ENCODE results near the gene NCBP3.
A peak's percentile ranks its signal among the peaks of the same experiment; 100 is the strongest.
"Not testable (repeated sequence)": the region's sequence is repeated elsewhere in the genome, so short reads cannot be mapped to it uniquely, and the experiment has no call there.

Gene NCBP3

DNA sequence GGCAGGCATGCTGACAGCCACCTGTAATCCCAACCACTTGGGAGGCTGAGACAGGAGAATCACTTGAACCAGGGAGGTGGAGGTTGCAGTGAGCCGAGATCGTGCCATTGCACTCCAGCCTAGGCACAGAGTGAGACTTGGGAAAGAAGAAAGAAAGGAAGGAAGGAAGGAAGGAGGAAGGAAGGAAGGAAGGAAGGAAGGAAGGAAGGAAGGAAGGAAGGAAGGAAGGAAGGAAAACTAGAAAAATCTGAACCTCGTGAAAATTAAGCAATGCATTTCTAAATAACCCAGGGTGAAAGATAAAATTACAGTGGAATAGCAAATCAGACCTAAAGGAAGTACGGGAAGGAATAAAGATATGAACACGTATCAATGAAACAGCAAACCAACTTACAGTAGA lies 60.7 kb downstream of the NCBP3 start:
- DNase-seq (ENCODE audit: low spot score): not testable (repeated sequence)

DNA sequence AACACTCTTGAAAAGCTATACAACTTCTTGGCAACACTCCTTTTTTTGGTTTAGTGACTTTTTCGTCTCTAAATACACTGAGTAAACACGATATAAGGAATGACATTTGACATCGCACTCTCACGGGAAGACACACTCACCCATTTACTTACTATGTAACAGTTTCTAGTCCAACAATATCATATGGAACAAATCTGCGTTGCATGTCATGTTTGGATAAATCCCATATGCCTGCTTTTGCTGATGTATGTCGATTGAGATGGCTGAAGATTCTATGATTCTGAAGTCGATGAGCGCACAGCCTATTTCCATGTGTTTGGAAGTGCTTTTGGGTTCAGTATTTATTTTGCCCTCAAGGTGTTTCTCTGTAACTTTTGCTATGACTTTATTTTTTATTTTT lies 63.3 kb downstream of the NCBP3 start:
- DNase-seq (ENCODE audit: low spot score): no peak

DNA sequence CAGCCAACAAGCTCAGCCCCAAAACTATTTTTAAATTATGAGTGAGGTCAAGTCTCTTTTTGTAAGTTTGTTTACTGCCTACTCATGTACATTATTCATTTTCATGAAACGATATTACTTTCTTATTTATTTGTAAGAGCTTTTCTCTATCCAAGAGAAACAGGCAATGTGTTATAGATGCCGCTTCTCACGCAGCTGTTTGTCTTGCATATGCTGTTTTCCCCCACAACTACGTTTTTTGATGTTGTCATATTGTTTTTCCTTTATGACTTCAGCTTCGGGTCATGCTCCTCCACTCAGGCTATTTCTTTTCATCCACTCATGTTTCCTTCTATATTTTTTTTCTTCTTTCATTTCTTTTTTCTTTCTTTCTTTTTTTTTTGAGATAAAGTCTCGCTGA lies 65.1 kb downstream of the NCBP3 start:
- no peak for DNase-seq (ENCODE audit: low spot score)

DNA sequence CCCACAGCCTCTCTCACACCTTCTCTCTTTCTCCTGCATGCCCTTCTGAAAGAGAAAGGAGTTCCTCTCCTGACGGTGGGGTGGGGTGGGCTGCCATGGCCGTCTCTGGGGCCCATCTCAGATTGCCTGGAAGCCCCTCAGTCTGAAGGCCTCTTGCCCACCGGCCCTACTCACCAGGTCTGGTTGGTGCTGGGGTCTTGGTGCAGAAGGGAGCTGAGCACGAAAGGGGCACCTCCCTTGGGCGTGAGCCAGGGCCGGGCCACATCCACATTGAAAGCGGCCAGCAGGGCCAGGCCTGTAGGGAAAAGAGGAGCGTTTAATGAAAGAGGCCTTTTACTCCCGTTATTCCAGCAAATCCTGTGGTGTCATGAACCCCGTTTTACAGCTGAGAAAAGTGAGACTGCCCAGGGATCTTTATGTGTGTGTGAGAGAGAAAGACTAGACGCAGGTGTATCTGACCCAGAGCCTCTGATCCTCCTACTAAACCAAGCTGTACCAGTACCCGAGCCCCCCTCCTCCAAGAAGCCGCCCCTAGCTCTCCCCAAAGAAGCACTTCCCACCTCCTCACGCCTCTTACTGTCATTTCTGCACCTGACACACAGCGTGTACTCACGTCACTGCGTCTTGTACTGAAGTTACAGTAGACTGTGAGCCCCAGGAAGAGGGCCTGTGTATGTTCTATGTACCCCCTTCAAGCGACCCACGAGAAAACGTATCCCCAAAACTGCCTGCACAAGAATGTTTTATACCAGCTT lies 68.5 kb downstream of the NCBP3 start:
- no peak for DNase-seq (ENCODE audit: low spot score)

DNA sequence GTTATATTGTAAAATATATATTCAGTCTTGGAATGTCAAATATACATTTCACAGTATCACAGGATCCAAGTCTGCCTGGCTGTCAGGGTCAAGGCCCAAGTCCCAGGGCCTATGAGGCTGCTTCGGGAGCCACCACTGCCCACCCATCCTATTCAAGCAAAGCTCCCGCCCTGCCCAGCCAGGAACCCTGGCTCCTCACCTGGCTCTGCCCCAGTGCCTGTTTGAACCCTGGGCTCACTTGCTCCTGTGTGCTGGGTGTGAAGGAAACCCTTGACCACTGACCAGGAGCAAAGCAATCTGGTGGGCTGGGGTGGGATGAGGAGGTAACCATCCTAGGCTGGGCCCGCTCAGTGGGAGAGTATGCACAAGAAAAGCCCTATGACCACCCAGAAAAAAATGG lies 72.1 kb downstream of the NCBP3 start:
- DNase-seq (ENCODE audit: low spot score): no peak

DNA sequence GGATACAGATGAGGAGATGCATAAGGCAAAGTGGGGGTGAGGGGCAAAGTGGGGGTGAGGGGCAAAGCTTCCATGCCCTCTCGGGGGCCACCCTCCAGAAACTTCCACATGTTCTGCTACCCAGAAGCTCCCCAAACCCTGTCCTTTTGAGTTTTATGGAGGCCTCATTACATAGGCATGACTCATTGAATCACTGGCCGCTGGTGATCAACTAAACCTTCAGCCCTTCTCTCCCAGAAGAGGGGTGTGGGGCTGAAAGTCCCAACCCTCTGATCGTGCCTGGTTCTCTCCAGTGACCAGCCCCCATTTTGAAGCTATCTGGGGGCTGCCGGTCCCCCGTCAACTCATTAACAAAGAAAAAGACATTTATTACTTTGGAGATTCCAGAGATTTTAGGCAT lies 72.5 kb downstream of the NCBP3 start:
- DNase-seq (ENCODE audit: low spot score): peak; percentile 71

DNA sequence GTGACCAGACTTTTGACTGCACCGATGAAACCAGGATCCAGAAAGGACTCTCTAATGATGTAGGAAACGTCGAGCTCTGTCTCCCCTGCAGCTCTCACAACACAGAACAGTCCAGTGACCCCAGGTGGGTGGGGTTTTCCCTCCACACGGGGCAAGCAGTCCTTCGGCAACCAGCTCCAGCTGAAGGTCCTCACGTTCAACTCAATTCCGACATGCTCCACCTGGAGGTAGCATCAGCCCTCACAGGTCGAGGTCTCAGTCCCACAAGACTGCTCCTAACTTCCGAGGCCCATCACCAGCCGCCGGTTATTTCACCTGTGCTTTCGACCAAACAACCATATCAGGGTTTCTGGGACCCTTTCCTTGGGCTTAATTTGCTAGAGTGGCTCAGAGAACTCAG lies 73.3 kb downstream of the NCBP3 start:
- DNase-seq (ENCODE audit: low spot score): no peak

DNA sequence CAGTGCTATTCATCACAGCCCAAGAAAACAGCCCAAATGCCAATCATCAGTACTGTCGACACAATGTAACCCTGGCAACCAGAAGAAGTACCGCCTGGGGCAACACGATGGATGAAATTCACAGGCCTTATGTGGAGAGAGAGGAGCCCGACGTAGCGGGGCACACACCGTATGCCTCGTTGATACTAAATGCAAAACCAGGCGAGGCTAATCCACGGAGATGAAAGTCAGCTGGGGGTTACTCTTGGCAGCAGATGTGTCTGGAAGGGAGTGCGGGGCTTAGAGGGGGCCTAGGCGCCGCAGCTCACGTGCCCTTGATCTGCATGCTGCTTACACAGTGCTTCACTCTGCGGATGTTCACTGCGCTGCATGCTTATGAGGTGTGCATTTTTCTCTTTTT lies 74.9 kb downstream of the NCBP3 start:
- DNase-seq (ENCODE audit: low spot score): no peak

DNA sequence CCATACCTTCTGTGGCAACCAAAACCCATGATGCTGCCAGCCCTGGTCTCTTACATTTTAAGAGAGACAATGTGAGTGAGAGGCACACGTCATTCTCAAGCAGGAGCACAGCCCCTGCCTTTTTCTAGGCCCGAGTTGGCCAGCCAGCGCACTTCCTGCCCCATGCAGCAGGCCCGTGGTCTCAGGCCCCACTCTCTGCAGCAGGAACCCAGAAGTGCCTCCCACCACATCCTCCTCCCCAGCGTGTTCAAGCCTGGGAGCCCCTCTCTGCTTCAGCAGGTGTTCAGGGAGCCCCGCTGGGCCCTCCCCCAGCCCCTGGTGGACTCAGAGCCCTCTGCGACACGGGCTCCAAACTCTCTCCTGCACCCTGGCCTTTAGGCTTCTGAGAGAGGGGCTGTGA lies 75.6 kb downstream of the NCBP3 start:
- no peak for DNase-seq (ENCODE audit: low spot score)

DNA sequence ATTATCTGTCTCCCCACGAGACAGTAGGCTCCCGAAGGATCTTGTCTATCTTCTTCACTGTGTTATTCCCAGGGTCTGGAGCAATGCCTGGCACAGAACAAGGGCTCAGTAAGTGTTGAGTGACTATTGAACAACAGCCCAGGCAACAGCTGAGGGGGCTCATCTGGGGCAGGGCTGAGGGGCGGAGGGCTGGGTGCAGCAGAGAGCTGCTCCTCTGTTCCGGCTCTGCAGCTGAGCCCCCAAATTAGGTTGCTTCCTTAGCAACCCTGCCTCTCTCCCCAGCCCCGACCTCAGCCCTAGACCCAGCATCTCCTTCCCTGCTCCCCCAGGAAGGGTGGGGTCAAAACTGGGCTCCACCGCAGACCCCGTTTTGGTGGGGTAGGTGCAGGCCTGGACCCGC lies 77.3 kb downstream of the NCBP3 start:
- no peak for DNase-seq (ENCODE audit: low spot score)

DNA sequence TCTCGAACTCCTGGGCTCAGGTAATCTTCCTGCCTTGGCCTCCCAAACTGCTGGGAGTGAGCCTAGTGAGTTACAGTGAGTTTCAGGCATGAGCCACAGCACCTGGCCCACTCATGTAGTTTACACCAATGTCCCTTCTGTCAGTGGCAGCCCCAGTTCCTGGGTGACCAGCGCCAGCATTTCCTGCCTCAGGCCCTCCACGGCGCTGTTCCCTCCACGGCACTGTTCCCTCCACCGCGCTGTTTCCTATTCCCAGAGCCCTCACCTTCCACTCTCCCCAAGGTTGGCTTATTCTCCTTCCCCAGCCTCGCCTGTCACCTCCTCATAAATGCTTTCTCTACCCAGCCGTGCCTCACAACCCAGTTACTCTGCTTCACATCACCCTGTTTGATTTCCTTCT lies 77.7 kb downstream of the NCBP3 start:
- DNase-seq (ENCODE audit: low spot score): no peak

DNA sequence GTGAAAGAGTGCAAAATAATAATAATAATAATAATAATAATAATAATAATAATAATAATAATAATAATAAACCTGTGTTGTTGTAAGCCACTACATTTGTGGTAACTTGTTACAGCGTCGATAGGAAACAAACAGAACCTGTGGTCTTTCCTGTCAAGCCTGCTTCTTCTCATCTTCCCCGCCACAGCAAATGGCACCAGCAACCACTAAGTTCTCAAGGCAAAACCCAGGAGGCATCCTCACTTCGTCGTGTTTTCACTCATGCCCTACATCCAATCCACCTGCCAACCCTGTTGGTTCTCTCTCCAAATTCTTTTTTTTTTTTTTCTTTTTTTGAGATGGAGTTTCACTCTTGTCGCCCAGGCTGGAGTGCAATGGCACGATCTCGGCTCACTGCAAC lies 79.3 kb downstream of the NCBP3 start:
- DNase-seq (ENCODE audit: low spot score): no peak

DNA sequence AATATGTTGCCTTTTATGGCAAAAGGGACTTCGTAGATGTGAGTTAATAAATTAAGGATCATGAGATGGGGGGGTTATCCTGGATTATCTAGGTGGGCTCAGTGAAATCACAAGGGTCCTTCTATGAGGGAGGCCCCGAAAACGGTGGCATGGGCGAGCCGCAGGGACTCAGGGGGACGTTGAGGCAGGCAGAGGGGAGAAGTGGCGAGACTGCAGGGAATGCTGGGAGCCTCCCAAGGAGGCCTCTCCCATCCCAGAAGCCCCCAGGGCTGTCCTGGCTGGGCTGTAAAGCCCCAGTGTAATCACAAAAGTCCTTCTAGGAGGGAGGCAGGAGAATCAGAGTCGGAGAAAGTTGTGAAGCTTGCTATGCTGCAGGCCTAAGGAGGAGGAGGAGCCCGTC lies 80.1 kb downstream of the NCBP3 start:
- DNase-seq (ENCODE audit: low spot score): no peak

DNA sequence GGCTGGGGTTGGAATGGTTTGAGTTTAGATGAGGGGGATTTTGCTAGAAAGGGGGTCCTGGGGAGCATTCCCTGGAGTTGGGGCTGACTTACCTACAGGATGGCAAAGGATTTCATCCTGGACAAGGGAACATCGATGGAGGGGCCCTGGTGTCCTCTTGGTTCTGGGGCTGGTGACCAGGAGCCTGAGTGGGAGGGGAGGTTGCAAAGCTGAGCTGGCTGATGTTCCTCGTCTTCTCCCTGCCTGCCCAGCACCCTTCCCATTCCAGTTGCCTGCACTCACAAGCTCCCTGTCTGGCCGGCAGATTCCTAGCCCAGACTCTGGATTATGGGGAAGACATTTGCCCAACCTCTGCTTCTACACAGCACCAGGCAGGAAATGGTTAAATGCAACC lies 82.3 kb downstream of the NCBP3 start:
- no peak for DNase-seq (ENCODE audit: low spot score)

DNA sequence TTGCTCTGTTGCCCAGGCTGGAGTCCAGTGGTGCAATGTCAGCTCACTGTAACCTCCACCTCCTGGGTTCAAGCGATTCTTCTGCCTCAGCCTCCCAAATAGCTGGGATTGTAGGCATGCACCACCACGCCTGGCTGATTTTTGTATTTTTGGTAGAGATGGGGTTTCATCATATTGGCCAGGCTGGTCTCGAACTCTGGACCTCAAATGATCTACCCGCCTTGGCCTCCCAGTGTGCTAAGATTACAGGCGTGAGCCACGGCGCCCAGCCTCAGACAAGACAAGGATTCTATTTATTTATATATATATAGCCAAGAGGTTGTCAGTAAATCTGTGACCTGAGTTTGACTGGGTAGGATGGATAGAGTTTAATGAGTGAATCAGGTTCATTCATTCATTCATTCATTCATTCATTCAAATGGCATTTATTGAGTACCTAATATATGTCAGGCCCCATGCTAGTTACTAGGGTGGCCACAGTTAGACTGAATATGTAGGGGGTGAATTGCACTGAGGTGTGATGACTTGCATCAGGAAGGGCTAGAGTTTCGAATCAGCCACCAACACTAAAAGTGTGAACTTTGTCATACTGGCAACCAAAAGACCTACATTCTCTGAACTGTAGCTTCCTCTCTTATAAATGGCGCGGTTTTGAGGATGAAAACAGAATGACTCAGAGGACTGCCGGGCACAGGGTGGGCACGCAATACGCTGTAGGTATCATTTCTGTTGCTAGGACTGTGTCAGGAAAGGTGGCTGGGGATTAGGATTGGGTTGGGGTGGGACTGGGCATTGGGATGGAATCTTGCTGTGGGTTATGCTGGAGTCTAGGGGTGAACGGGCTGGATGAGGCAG lies 82.9 kb downstream of the NCBP3 start:
- peak; percentile 21 for DNase-seq (ENCODE audit: low spot score)

DNA sequence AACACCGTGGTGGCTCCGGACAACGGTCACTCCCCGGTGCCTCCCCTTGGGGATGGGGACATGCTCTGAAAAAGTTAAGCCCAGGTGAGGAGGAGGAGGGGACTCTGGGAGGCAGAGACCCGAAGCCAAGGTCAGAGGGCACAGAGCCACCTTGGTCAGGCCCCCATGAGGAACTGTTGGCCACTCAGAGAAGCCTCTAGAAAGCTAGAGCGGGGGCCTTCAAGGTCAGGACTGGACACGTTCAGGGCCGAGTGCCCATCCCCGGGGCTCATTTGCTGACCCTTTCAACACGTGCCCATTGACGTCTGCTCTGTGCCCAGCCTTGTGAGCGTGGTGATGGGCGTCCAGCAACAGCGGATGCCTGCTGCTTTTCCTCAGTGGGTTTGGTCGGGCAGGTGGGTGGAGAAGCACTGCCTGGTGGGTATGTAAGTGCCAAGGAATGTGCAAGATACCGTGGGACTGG lies 84.1 kb downstream of the NCBP3 start:
- DNase-seq (ENCODE audit: low spot score): no peak

DNA sequence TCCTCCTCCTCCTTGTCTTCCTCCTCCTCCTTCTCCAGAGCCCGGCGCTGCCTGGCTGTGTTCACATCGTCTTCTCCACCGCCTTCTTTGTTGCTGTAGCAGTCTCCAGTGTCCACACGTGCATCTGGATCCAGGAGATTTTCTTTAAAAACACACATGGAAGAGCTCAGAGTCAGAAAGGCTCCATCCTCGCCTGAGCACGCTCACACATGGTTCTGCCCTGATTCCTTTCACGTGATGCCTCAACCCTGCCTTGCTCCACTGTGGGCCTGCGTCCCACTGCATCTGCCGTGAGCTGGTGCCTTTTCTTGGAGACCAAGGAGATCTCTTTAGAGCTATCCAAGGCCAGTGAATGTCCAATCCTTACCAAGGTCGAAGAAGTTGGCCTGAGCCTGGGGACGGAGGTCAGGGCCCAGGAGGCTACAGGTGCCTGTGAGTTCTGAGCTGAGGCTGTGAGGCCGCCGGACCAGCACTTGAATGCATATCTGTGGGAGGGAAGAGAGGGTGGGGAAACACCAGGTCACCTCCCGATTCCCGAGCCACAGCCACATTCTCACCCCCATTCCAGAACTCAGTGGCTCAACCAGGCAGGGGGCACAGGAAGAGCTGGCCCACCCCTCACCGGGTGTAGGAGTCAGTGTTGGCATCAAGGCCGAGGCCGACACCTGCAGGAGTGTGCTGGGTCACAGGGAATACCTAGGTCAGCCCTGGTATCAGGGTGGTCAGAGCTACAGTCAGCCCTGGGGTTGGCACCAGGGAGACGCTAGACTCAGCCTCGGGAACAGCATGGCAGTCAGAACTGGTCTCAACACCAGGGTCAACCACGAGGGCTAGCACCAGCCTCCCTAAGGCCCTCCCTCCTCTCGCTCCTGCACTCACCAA lies 84.8 kb downstream of the NCBP3 start:
- DNase-seq (ENCODE audit: low spot score): no peak

DNA sequence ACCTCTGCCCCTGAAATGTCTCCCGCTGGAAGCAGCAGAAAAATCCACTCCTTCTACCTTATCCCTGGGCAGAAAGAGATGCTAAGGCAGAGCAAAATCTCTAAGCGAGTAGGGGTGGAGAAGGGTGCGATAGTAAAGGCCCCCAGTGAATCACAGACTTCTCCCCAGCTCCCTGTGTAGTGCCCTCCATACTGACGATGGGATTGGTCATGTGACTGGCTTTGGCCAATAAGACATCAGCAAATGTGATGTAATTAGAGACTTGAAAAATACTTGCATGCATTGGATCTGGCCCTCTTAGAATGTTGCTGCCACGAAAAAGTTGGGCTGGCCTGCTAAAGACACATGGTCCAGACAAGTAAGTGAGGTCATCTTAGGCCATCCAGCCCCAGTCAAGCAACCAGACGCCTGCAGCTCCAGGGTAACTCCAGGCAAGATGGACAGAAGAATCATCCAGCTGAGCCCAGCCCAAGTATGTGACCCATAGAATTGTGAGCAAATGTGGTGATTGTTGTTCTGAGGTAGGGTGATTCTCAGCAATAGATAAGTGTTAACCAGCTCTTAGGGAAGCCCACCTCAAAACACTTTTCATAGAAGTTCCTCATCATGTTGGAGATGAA lies 86.3 kb downstream of the NCBP3 start:
- DNase-seq (ENCODE audit: low spot score): no peak

DNA sequence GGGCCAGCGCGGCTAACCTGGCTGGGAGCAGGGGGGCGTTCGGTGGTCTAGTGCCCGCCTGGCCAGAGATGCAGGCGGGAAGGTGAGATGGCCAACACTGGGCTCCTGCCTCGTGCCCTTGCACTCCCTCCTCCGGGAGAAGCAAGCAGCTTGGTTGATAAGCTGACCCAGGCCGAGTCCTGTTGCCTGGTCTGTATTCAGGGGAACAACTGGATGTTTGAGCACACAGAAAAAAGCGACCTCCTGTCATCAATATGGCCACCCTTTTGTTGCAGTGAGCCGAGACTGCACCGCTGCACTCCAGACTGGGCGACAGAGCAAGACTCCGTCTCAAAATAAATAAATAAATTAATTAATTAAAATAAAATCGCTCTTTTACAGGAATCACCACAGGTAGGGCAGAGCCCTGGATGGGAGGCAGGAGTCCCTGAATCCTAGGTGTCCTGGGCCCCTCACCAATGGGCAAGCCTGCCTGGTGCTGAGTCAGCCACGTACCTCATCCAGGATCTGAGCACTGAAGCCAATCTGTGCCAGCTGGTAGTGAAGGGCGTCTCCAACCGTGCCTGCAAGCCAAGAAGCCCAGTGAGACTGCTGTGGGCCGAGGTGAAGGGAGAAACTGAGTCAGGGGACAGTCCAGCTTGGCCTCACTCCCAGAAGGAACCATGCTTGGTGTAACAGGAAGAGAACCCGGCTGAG lies 90.6 kb downstream of the NCBP3 start:
- peak; percentile 25 for DNase-seq (ENCODE audit: low spot score)

DNA sequence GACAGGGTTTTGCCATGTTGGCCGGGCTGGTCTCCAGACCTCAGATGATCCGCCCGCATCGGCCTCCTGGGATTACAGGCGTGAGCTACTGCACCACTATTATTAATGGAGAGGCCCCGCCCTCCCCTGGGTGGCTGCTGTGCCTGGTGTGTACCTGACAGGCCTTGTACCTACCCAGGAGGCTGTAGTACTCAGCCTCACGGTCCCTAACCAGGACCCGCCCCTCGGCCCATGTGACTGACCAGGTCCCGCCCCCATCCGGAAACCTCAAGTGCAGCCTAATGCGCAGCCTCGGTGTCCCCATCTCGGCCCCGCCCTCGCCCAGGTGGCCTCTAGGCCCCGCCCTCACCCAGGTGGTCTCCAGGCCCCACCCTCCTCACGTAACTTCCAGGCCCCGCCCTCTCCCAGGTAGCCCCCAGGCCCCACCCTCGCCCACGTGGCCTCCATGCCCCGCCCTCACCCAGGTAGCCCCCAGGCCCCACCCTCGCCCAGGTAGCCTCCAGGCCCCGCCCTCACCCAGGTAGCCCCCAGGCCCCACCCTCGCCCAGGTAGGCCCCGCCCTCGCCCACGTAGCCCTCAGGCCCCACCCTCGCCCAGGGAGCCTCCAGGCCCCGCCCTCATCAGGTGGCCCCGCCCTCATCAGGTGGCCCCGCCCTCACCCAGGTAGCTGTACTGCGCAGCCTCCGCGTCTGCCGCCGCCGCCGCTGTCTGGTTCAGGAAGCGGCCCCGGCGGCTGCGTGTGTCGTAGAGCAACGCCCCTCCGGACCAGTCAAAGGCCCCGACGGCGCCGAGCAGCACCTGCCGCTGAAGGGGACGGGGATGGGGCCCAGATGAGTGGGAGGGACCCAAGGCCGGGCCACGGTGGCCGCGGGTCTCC lies 91.3 kb downstream of the NCBP3 start:
- peak; percentile 97 for DNase-seq (ENCODE audit: low spot score)
